T-helper 1 cell treated with Interleukin-12 subunit alpha and Interleukin-12 subunit beta and Interleukin-4 antibody, amounts not matched to agents 30 μg/mL and 1 μg/mL, for 36 hours (primary cell): Measurements from ENCODE around the gene TAF1D.
A peak's percentile ranks its signal among the peaks of the same experiment; 100 is the strongest.
"Not testable (repeated sequence)": the region's sequence is repeated elsewhere in the genome, so short reads cannot be mapped to it uniquely, and the experiment has no call there.

Source experiments
- H3K27ac Mint-ChIP-seq: one replicate; pipeline ENCODE4 v1.8.0; 2021; ENCODE audit warnings: mild to moderate bottlenecking, mixed read lengths
- H3K27me3 Mint-ChIP-seq: one replicate; pipeline ENCODE4 v1.8.0; 2021; ENCODE audit warnings: low read depth, mixed read lengths
- H3K36me3 Mint-ChIP-seq: one replicate; pipeline ENCODE4 v1.8.0; 2021; ENCODE audit warnings: low read depth, mixed read lengths
- H3K4me1 Mint-ChIP-seq: one replicate; pipeline ENCODE4 v1.8.0; 2021; ENCODE audit warnings: low read depth, mixed read lengths
- H3K4me3 Mint-ChIP-seq: one replicate; pipeline ENCODE4 v1.8.0; 2021; ENCODE audit warnings: mild to moderate bottlenecking, moderate library complexity, mixed read lengths
- H3K9me3 Mint-ChIP-seq: one replicate; pipeline ENCODE4 v1.8.0; 2021; ENCODE audit warnings: mixed read lengths

TAF1D gene

DNA sequence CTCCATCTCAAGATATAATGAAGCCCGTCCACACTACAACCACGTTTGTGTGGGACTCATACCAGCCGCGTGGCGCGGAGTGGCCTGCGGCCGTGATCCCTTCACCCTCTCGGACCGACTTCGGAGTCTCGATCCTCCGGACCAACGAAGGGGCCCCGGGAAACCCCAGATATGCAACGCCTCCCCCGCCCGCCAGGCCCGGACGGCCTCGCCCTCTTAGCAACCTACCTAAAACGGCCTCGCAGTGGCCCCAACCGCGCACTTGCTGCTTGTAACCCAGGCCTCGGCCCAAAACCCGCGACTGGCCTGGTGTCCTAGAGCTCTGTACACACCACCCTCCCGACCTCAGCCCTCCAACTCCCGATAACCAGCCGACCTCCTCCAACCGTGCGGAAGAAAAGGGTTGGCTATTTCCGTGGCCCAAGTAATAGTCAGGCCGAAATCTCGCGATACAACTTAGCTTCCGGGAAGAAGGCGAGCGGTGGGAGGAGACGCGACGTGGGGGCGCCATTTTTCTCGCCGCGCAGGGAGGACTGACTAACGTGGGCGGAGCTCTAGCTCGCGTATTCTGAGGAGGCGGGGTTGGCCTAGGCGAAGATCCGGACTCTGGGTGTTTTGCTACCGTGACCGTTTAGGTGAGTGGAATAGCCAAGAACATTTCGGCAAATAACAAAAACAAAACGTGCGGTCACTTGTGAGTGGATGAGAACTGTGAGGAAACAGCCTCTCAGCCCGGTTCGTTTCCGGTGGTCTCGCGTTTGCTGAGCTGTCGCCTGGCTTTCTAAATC is at the start of gene TAF1D, which contains the start of gene C11orf54:
TAF1D (minus strand) TSS at position 402 of the 788 bp plus-strand sequence. CDS start 2,191 bp downstream, outside the sequence.
C11orf54 (plus strand) TSS at position 579 of the 788 bp plus-strand sequence. CDS start 5,722 bp downstream, outside the sequence.
- Mint-ChIP-seq H3K36me3 (peaks cover 54% of the 10 kb centered on the region), H3K4me1 (peaks cover 47% of the 10 kb centered on the region), H3K27ac (peak within 1 kb of the TSS; percentile 100), H3K9me3 (no peaks in the 10 kb centered on the region), H3K27me3 (no peaks in the 10 kb centered on the region), H3K4me3 (peak within 1 kb of the TSS; percentile 100)

GRCh38 chr11:93784935-93785360 is 43.7 kb upstream of the TAF1D start:
- Mint-ChIP-seq H3K9me3 (no peaks in the 10 kb centered on the region), H3K4me1 (peaks cover 40% of the 10 kb centered on the region), H3K36me3 (peaks cover 26% of the 10 kb centered on the region), H3K27ac (peak overlapping the region; percentile 82), H3K27me3 (no peaks in the 10 kb centered on the region), H3K4me3 (peak overlapping the region; percentile 99)

DNA sequence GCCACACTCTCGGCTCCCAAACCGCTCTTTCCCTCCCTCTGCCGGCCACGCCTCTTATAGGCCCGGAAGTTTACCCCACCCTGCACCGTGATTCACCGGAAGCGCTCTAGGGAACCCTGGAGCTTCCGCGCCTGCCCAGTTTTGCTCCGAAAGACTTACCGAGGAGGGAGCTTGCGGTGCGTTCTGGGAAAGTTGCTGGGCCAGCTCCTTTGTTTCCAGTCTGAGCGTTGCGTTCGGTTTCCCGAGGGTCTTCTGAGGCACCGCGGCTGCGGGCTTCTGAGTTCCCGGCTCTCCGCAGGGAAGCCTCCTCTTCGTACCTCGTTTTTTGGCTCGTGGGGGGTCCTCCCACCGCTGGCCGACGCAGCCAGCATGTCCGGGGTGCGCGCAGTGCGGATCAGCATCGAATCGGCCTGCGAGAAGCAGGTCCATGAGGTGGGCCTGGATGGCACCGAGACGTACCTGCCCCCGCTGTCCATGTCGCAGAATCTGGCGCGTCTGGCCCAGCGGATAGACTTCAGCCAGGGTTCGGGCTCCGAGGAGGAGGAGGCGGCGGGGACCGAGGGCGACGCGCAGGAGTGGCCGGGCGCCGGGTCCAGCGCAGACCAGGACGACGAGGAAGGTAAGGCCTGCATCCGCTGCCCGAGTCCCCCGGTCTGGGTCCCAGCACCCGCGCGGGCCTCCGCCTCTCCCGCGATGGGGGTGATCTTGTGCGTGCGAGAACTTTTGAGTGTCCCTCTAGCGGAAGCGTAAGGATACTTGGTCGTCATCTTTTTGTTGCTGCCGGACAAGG is 43.0 kb upstream of the TAF1D start, which contains the start of gene MED17:
MED17 (plus strand) TSS at position 138 of the 790 bp plus-strand sequence; CDS start at position 370, 232 bp downstream.
- Mint-ChIP-seq H3K4me1 (peaks cover 37% of the 10 kb centered on the region), H3K27ac (peak within 1 kb of the TSS; percentile 82), H3K36me3 (peaks cover 23% of the 10 kb centered on the region), H3K4me3 (peak within 1 kb of the TSS; percentile 99), H3K27me3 (no peaks in the 10 kb centered on the region), H3K9me3 (no peaks in the 10 kb centered on the region)

GRCh38 chr11:93783765-93784144 is 42.5 kb upstream of the TAF1D start:
- Mint-ChIP-seq H3K27me3 (no peaks in the 10 kb centered on the region), H3K9me3 (peaks cover under 1% of the 10 kb centered on the region), H3K4me3 (peak overlapping the region; percentile 99), H3K4me1 (peaks cover 35% of the 10 kb centered on the region), H3K27ac (peak overlapping the region; percentile 82), H3K36me3 (peaks cover 21% of the 10 kb centered on the region)

DNA sequence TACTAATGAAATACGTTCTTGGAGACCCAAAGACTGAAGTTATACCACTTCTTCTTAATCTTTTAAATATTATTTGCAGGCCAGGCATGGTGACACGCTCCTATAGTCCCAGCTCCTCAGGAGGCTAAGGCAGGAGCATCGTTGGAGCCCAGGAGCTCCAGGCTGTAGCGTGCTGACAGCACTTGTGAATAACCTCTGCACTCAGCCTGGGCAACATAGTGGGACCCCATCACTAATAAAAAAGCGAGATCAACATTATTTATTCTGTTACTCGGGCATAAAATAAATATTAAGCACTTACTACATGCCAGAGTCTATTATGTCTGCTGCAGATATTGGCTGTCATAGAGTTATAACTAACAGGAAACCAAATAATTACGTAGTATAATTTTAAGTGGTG is 42.1 kb upstream of the TAF1D start:
- peaks cover 34% of the 10 kb centered on the region for H3K4me1 Mint-ChIP-seq
- H3K4me3 Mint-ChIP-seq, result peak overlapping the region; percentile 99
- peaks cover 3% of the 10 kb centered on the region for H3K9me3 Mint-ChIP-seq
- no peaks in the 10 kb centered on the region for H3K27me3 Mint-ChIP-seq
- H3K27ac Mint-ChIP-seq, result no peak overlapping the region
- H3K36me3 Mint-ChIP-seq, result peaks cover 19% of the 10 kb centered on the region

- Mint-ChIP-seq H3K36me3 (peaks cover 1% of the 10 kb centered on the region), H3K27ac (no peak overlapping the region), H3K4me1 (no peaks in the 10 kb centered on the region), H3K9me3 (peaks cover 13% of the 10 kb centered on the region), H3K27me3 (no peaks in the 10 kb centered on the region), H3K4me3 (no peak overlapping the region)
Measured at GRCh38 chr11:93775289-93775688, 34.0 kb upstream of the TAF1D start.

GRCh38 chr11:93774560-93774959 is 33.3 kb upstream of the TAF1D start:
- H3K4me1 Mint-ChIP-seq, H3K27me3 Mint-ChIP-seq, H3K27ac Mint-ChIP-seq, H3K4me3 Mint-ChIP-seq, H3K36me3 Mint-ChIP-seq: not testable (repeated sequence)
- H3K9me3 Mint-ChIP-seq, result peaks cover 13% of the 10 kb centered on the region

DNA sequence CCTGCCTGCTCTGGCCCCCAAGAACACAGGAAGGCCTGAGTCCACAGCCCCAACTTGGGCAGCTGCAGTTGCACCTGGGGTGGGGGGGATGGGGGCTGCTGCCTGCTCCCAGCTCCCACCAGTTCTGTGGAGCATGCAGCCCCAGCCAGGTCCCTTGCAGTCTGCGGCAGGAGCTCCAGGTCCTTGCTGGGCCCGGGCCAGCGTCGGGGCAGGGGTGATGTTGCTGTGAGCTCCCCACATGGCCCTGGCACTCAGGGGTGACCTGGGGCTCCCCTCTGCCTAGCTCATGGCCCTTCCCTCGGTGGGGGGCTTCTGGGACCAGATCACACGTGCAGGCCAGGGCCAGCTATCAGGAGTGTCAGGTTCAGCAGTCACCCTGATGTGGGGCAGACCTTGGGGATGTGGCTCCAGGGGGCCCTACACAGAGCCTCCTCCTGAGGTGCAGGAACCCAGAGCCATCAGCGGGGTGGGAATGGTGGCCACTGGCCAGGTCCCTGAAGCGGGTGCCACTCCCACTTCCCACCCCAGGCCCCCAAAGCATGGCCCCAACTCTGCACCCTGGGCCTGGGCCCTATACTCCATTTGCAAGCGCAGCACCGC is 32.4 kb upstream of the TAF1D start:
- Mint-ChIP-seq H3K36me3 (peaks cover 1% of the 10 kb centered on the region), H3K4me1 (no peaks in the 10 kb centered on the region), H3K27ac (no peak overlapping the region)

GRCh38 chr11:93773045-93773477 is 31.8 kb upstream of the TAF1D start:
- H3K27ac Mint-ChIP-seq, result no peak overlapping the region
- no peak overlapping the region for H3K4me3 Mint-ChIP-seq
- peaks cover 5% of the 10 kb centered on the region for H3K36me3 Mint-ChIP-seq
- no peaks in the 10 kb centered on the region for H3K4me1 Mint-ChIP-seq
- H3K27me3 Mint-ChIP-seq, result no peaks in the 10 kb centered on the region
- H3K9me3 Mint-ChIP-seq, result peaks cover 16% of the 10 kb centered on the region

More for the DNA sequence above, 32.4 kb upstream of the TAF1D start:
- no peaks in the 10 kb centered on the region for H3K27me3 Mint-ChIP-seq
- H3K9me3 Mint-ChIP-seq, result peaks cover 11% of the 10 kb centered on the region
- H3K4me3 Mint-ChIP-seq, result no peak overlapping the region

DNA sequence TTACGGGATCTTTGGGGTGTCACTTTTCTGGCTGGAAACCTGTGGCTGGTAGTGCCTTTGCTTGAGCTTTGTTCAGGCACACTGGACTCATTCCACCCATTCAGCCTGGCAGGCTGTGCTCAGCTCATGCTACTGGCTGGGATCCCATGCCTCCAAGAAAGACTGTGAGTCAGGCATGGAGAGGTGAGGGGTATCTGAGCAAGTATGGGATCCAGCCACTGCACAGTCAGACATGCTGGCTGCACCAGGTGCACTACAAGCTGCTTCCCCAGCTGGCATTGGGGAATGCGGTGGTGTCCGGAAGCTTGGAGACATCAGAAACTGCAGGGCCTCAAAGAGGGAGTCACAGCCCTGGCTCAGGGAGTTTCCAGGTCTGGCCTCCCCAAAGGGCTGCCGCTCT is 30.8 kb upstream of the TAF1D start:
- no peaks in the 10 kb centered on the region for H3K27me3 Mint-ChIP-seq
- H3K4me3 Mint-ChIP-seq, result no peak overlapping the region
- H3K27ac Mint-ChIP-seq, result no peak overlapping the region
- peaks cover 9% of the 10 kb centered on the region for H3K36me3 Mint-ChIP-seq
- peaks cover 20% of the 10 kb centered on the region for H3K9me3 Mint-ChIP-seq
- H3K4me1 Mint-ChIP-seq, result no peaks in the 10 kb centered on the region

- H3K9me3 Mint-ChIP-seq, result peaks cover 32% of the 10 kb centered on the region
- no peaks in the 10 kb centered on the region for H3K4me1 Mint-ChIP-seq
- H3K27me3 Mint-ChIP-seq, result no peaks in the 10 kb centered on the region
- no peak overlapping the region for H3K27ac Mint-ChIP-seq
- H3K36me3 Mint-ChIP-seq, result peaks cover 27% of the 10 kb centered on the region
- H3K4me3 Mint-ChIP-seq, result no peak overlapping the region
Measured at GRCh38 chr11:93770160-93770559, 28.9 kb upstream of the TAF1D start.

GRCh38 chr11:93767018-93767417 is 25.7 kb upstream of the TAF1D start:
- Mint-ChIP-seq H3K9me3 (peaks cover 23% of the 10 kb centered on the region), H3K27me3 (no peaks in the 10 kb centered on the region), H3K4me3 (no peak overlapping the region), H3K27ac (no peak overlapping the region), H3K36me3 (peaks cover 33% of the 10 kb centered on the region), H3K4me1 (no peaks in the 10 kb centered on the region)

- no peaks in the 10 kb centered on the region for H3K4me1 Mint-ChIP-seq
Measured at GRCh38 chr11:93766504-93766903, 25.2 kb upstream of the TAF1D start.

DNA sequence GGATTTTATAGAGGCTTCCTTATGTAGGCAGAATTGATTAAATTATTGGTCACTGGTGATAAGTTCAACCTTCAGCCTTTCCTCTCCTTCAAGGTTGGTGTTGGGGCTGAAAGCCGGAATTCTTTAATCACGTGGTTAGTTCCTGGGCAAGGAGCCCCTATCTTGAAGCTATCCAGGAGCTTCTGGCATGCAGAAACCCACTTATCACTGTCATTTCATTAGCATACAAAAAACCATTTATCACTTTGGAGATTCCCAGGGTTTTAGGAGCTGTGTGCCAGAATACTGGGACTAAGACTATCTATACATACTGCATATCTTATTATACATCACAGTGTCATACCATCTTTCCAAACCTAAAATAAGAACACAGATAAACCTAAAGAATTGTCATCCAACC is 24.3 kb upstream of the TAF1D start:
- no peak overlapping the region for H3K27ac Mint-ChIP-seq
- H3K9me3 Mint-ChIP-seq, result peaks cover 23% of the 10 kb centered on the region
- no peaks in the 10 kb centered on the region for H3K4me1 Mint-ChIP-seq
- H3K4me3 Mint-ChIP-seq, result no peak overlapping the region
- H3K27me3 Mint-ChIP-seq, result no peaks in the 10 kb centered on the region
- H3K36me3 Mint-ChIP-seq, result peaks cover 35% of the 10 kb centered on the region

More at GRCh38 chr11:93766504-93766903, 25.2 kb upstream of the TAF1D start:
- no peak overlapping the region for H3K4me3 Mint-ChIP-seq
- H3K9me3 Mint-ChIP-seq, result peaks cover 23% of the 10 kb centered on the region
- H3K27ac Mint-ChIP-seq, result no peak overlapping the region
- no peaks in the 10 kb centered on the region for H3K27me3 Mint-ChIP-seq
- H3K36me3 Mint-ChIP-seq, result peaks cover 33% of the 10 kb centered on the region
